PC-3 (cell line): ENCODE data around the gene SLC2A13. TPM values are rescaled to one million over a fixed set of nuclear protein-coding genes. Genes with fewer than 3 reads are reported as not detected.

ENCODE experiments used
- ATAC-seq: fragments of 200-7000 bp; cut with Tn5 transposase; 2 replicates; pipeline ENCODE4 v1.9.1; 2020; ENCODE audit warnings: mild to moderate bottlenecking, moderate library complexity
- BruUV-seq: library from RNA; stranded (reverse); fragments of 400-500 nt; replicated peaks from 2 replicates; lab custom pipeline; 2021; lab: Mats Ljungman, UMichigan
- CTCF ChIA-PET: fragments of 300-600 bp; sonication (Branson Sonifier 250); formaldehyde crosslinking; loops from one replicate; lab custom pipeline; 2022; ENCODE audit warnings: antibody characterized with exemption; lab: Charles Lee
- POLR2A ChIA-PET: fragments of 300-600 bp; sonication (Branson Sonifier 250); formaldehyde crosslinking; loops from one replicate; lab custom pipeline; 2022; ENCODE audit warnings: antibody characterized with exemption; ENCODE audit not compliant: unreplicated experiment; lab: Charles Lee
- DNase-seq: peaks from one replicate; pipeline ENCODE4 v3.0.0-alpha.2; 2015
- H2AFZ ChIP-seq: fragments of 300-600 bp; sonication (generic); 2 replicates; pipeline ENCODE4 v1.6.0; 2016; ENCODE audit warnings: antibody characterized with exemption, low read length
- H3F3A ChIP-seq: fragments of 300-600 bp; sonication (generic); one replicate; pipeline ENCODE4 v1.6.0; 2017; ENCODE audit warnings: antibody characterized with exemption, low read length, control low read depth, mild to moderate bottlenecking; ENCODE audit not compliant: unreplicated experiment
- H3K27ac ChIP-seq: fragments of 300-600 bp; sonication (generic); 2 replicates; pipeline ENCODE4 v1.5.1; 2016; ENCODE audit warnings: mild to moderate bottlenecking, low read length
- H3K27me3 ChIP-seq: fragments of 300-600 bp; sonication (generic); 2 replicates; pipeline ENCODE4 v1.6.1; 2016; ENCODE audit warnings: low read length, mixed read lengths
- H3K36me3 ChIP-seq: fragments of 300-600 bp; sonication (generic); 2 replicates; pipeline ENCODE4 v1.6.1; 2016; ENCODE audit warnings: low read depth, mixed run types, low read length, mixed read lengths
- H3K4me1 ChIP-seq: fragments of 300-600 bp; sonication (generic); 2 replicates; pipeline ENCODE4 v1.5.1; 2016; ENCODE audit warnings: low read length; ENCODE audit not compliant: insufficient read depth
- H3K4me2 ChIP-seq: fragments of 300-600 bp; sonication (generic); 2 replicates; pipeline ENCODE4 v1.6.0; 2016; ENCODE audit warnings: low read length
- H3K4me3 ChIP-seq: fragments of 300-600 bp; sonication (generic); 2 replicates; pipeline ENCODE4 v1.5.1; 2016; ENCODE audit warnings: mild to moderate bottlenecking, low read length, mixed read lengths
- H3K79me2 ChIP-seq: fragments of 300-600 bp; sonication (generic); 2 replicates; pipeline ENCODE4 v1.6.1; 2017; ENCODE audit warnings: low read length, mixed read lengths
- H3K9ac ChIP-seq: fragments of 300-600 bp; sonication (generic); 2 replicates; pipeline ENCODE4 v1.6.0; 2016; ENCODE audit warnings: mild to moderate bottlenecking, low read length
- H3K9me2 ChIP-seq: fragments of 300-600 bp; sonication (generic); replicated peaks from 2 replicates; pipeline ENCODE4 v1.6.1; 2016; ENCODE audit warnings: mixed run types, low read length, mixed read lengths
- H3K9me3 ChIP-seq: fragments of 300-600 bp; sonication (generic); 2 replicates; pipeline ENCODE4 v1.6.1; 2016; ENCODE audit warnings: low read length, mixed read lengths
- H4K20me1 ChIP-seq: fragments of 300-600 bp; sonication (generic); 2 replicates; pipeline ENCODE4 v1.6.1; 2016; ENCODE audit warnings: low read length, mixed read lengths
- EZH2 ChIP-seq: fragments of 300-600 bp; sonication (generic); IDR thresholded peaks from one replicate; pipeline ENCODE4 v1.6.1; 2017; ENCODE audit warnings: antibody characterized with exemption, mild to moderate bottlenecking, low read length; ENCODE audit not compliant: unreplicated experiment
- EZH2phosphoT487 ChIP-seq: fragments of 300-600 bp; sonication (generic); IDR thresholded peaks from 2 replicates; pipeline ENCODE4 v1.6.1; 2018; ENCODE audit warnings: mild to moderate bottlenecking, antibody characterized with exemption, low read length, borderline replicate concordance
- intact Hi-C: fragments of 100-400 bp; cut with micrococcal nuclease; formaldehyde crosslinking; loops from 2 replicates; pipeline ENCODE4 v1.9.0; 2023
- total RNA-seq: library from RNA; depleted of rRNA; stranded (reverse); fragments of >200 nt; gene quantifications from 2 replicates; pipeline ENCODE4 v1.2.3, GENCODE V29; 2014
- TF ChIP-seq, protein P1 (sequence below): fragments of 300-600 bp; sonication (generic); conservative IDR thresholded peaks from 2 replicates; pipeline ENCODE4 v1.5.1; 2017; ENCODE audit warnings: antibody characterized with exemption, low read depth, mild to moderate bottlenecking, low read length

Gene SLC2A13
- total RNA-seq, 1 experiment from 2014 or later: 3.4 TPM

DNA sequence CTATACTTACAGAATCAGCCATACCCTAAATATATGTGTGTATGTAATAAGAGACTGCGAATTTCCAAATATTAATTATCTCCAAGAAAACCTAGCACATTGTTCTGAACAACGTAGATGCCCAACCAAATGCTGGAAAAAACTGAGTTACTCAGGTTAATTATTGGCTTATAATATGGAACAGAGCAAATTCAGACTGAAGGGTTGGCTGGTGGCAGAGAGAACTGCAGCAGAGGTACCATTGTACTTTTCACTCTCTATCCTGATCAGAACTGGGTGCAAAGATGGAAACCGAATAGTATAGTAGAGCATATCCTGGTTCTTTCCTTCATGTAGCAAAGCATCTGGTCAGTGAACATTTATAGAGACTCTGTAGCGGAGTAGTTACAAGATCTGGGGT lies 185.7 kb downstream of the SLC2A13 start:
- Histone ChIP-seq H3K9me2 (no peaks in the 10 kb centered on the region), H3K27me3 (no peaks in the 10 kb centered on the region), H3K27ac (no peak overlapping the region), H3K4me3 (no peak overlapping the region), H3K36me3 (no peaks in the 10 kb centered on the region), H3F3A (no peaks in the 10 kb centered on the region), H3K9me3 (no peaks in the 10 kb centered on the region), H3K9ac (no peak overlapping the region), H2AFZ (no peak overlapping the region), H3K79me2 (no peaks in the 10 kb centered on the region), H3K4me2 (no peak overlapping the region), H4K20me1 (no peaks in the 10 kb centered on the region), H3K4me1 (no peaks in the 10 kb centered on the region)
- POLR2A ChIA-PET: no interaction called here
- ATAC-seq (no peak), DNase-seq (no peak)
- CTCF ChIA-PET: no interaction called here
- intact Hi-C loops: no loop called here
- BruUV-seq: no TSS peak
- TF ChIP-seq EZH2 (no peak), EZH2phosphoT487 (no peak)
- TF ChIP-seq, protein P1, sequence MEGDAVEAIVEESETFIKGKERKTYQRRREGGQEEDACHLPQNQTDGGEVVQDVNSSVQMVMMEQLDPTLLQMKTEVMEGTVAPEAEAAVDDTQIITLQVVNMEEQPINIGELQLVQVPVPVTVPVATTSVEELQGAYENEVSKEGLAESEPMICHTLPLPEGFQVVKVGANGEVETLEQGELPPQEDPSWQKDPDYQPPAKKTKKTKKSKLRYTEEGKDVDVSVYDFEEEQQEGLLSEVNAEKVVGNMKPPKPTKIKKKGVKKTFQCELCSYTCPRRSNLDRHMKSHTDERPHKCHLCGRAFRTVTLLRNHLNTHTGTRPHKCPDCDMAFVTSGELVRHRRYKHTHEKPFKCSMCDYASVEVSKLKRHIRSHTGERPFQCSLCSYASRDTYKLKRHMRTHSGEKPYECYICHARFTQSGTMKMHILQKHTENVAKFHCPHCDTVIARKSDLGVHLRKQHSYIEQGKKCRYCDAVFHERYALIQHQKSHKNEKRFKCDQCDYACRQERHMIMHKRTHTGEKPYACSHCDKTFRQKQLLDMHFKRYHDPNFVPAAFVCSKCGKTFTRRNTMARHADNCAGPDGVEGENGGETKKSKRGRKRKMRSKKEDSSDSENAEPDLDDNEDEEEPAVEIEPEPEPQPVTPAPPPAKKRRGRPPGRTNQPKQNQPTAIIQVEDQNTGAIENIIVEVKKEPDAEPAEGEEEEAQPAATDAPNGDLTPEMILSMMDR: no peak

DNA sequence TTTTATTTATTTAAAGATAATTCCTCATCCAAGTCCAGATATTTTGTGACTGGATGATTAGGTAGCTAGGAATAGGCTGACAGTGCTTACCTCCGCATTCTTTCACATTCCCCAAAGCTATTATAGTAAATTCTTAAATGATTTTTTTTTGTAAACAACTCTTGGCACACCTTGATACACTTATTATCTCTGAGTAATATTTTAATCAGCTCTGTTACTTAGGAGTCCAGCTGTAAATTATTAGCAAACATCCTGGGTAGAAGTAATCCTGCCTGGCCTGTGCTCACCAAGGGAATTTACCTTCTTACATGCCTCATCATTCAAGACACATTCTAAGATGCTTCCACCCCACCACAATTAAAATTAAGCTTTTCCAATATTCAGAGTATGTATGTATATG lies 186.1 kb downstream of the SLC2A13 start:
- H3K79me2 ChIP-seq: no peaks in the 10 kb centered on the region
- POLR2A ChIA-PET: no interaction called here
- H3K4me3 ChIP-seq: no peak overlapping the region
- H3K27ac ChIP-seq: no peak overlapping the region
- TF ChIP-seq EZH2: no peak
- TF ChIP-seq, protein P1: no peak
- TF ChIP-seq EZH2phosphoT487: no peak
- H3K36me3 ChIP-seq: no peaks in the 10 kb centered on the region
- no peaks in the 10 kb centered on the region for H3K9me2 ChIP-seq
- no peak overlapping the region for H3K4me2 ChIP-seq
- CTCF ChIA-PET: interaction anchor here (0.6 kb wide), 1 partner anchor 14 kb away, joined by 3 read pairs; no protein-coding TSS in a partner anchor
- no peaks in the 10 kb centered on the region for H3K9me3 ChIP-seq
- no peaks in the 10 kb centered on the region for H3F3A ChIP-seq
- no peaks in the 10 kb centered on the region for H4K20me1 ChIP-seq
- H2AFZ ChIP-seq: no peak overlapping the region
- no peaks in the 10 kb centered on the region for H3K27me3 ChIP-seq
- BruUV-seq: no TSS peak
- H3K4me1 ChIP-seq: no peaks in the 10 kb centered on the region
- 0 out of 2 replicates have a peak, but pooled peaks have one; percentile 13 for ATAC-seq
- H3K9ac ChIP-seq: no peak overlapping the region
- intact Hi-C loops: loop anchor here (10.0 kb wide), 1 partner anchor 85 kb away; no protein-coding TSS in a partner anchor
- no peak for DNase-seq

DNA sequence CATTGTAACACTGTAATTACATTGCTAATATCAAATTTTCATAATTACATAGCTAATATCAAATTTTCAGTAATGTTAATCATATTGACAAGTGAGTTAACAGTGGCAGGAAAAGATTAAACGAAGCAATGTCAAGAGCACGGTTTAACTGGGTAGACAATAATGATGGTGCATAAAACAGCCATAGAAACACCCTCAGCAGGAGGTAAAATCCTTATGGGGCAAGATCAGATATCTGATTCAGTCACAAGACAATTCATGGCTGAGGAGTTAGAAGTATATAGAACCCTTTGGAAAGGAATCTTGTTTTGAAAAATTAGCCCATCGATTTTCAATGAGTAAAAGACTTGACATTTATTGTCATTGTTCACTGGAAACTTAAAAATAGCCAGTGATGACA lies 190.6 kb downstream of the SLC2A13 start:
- intact Hi-C loops: loop anchor here (10.0 kb wide), 1 partner anchor 80 kb away; no protein-coding TSS in a partner anchor
- Histone ChIP-seq H3K4me2 (no peak overlapping the region), H3K9me3 (no peaks in the 10 kb centered on the region), H3K9ac (no peak overlapping the region), H3K4me3 (no peak overlapping the region), H3K4me1 (no peaks in the 10 kb centered on the region; the same call in 1 of the 2 replicates), H3K27me3 (no peaks in the 10 kb centered on the region), H3K9me2 (no peaks in the 10 kb centered on the region), H2AFZ (no peak overlapping the region), H3F3A (no peaks in the 10 kb centered on the region), H3K79me2 (no peaks in the 10 kb centered on the region), H3K27ac (no peak overlapping the region), H4K20me1 (no peaks in the 10 kb centered on the region), H3K36me3 (no peaks in the 10 kb centered on the region)
- DNase-seq (no peak), ATAC-seq (no peak)
- no TSS peak for BruUV-seq
- no peak for TF ChIP-seq EZH2phosphoT487
- ChIA-PET CTCF (no interaction called here), POLR2A (no interaction called here)
